Neural cell (in vitro differentiated cells): ENCODE results near the gene CLCN5.

ENCODE experiments used
- CTCF ChIP-seq: fragments of 450-650 bp; IDR thresholded peaks from 2 replicates; pipeline ENCODE4 v1.5.1; 2014; ENCODE audit warnings: antibody characterized with exemption, mild to moderate bottlenecking, moderate library complexity; ENCODE audit not compliant: poor library complexity, severe bottlenecking
- EZH2 ChIP-seq: fragments of 200-600, 300-800 bp; shearing (Covaris generic), sonication (generic); IDR thresholded peaks from 2 replicates; pipeline ENCODE4 v1.6.1; 2014; ENCODE audit warnings: antibody characterized with exemption, low read length, borderline replicate concordance, mild to moderate bottlenecking; ENCODE audit not compliant: insufficient read depth, poor library complexity, severe bottlenecking
- REST ChIP-seq: IDR thresholded peaks from 2 replicates; pipeline ENCODE4 v1.6.1; 2012; ENCODE audit warnings: borderline replicate concordance

- TF ChIP-seq CTCF: no peak
- TF ChIP-seq REST: no peak
- TF ChIP-seq EZH2: no peak
These were observed 37.7 kb downstream of the CLCN5 start for GRCh38 chrX:49960061-49960460.
